Measurements from ENCODE around the gene MTIF3.

The MTIF3 gene

GRCh38 chr13:27449936-27450828 lies at the start of gene MTIF3:
MTIF3 (minus strand) TSS chr13:27450564; CDS start chr13:27440448, 10,116 bp downstream.
- DNase-seq (ENCODE audit: low read depth in 2 of 2), result peak; percentile 94

GRCh38 chr13:27497563-27498230 lies 47.3 kb upstream of the MTIF3 start:
- DNase-seq (ENCODE audit: low read depth in 2 of 2), result no peak

GRCh38 chr13:27496536-27497273 lies 46.3 kb upstream of the MTIF3 start:
- DNase-seq (ENCODE audit: low read depth in 2 of 2), result no peak

- DNase-seq (ENCODE audit: low read depth in 2 of 2), result no peak
Observed at GRCh38 chr13:27496006-27496405, 45.6 kb upstream of the MTIF3 start.

GRCh38 chr13:27495551-27495950 lies 45.2 kb upstream of the MTIF3 start:
- DNase-seq (ENCODE audit: low read depth in 2 of 2), result no peak

- no peak for DNase-seq (ENCODE audit: low read depth in 2 of 2)
Observed at GRCh38 chr13:27493981-27494380, 43.6 kb upstream of the MTIF3 start.

- no peak for DNase-seq (ENCODE audit: low read depth in 2 of 2)
Observed at GRCh38 chr13:27489456-27489855, 39.1 kb upstream of the MTIF3 start.

GRCh38 chr13:27487776-27488175 lies 37.4 kb upstream of the MTIF3 start:
- DNase-seq (ENCODE audit: low read depth in 2 of 2), result no peak

- DNase-seq (ENCODE audit: low read depth in 2 of 2), result no peak
Observed at GRCh38 chr13:27483421-27483820, 33.1 kb upstream of the MTIF3 start.

- no peak for DNase-seq (ENCODE audit: low read depth in 2 of 2)
Observed at GRCh38 chr13:27482983-27483382, 32.6 kb upstream of the MTIF3 start.

GRCh38 chr13:27481766-27482165 lies 31.4 kb upstream of the MTIF3 start:
- DNase-seq (ENCODE audit: low read depth in 2 of 2), result peak in 1 of 2 donors; percentile 32

- DNase-seq (ENCODE audit: low read depth in 2 of 2), result no peak
Observed at GRCh38 chr13:27476943-27477703, 26.8 kb upstream of the MTIF3 start.

- DNase-seq (ENCODE audit: low read depth in 2 of 2), result no peak
Observed at GRCh38 chr13:27474751-27475268, 24.4 kb upstream of the MTIF3 start.

- no peak for DNase-seq (ENCODE audit: low read depth in 2 of 2)
Observed at GRCh38 chr13:27472941-27473340, 22.6 kb upstream of the MTIF3 start.

- no peak for DNase-seq (ENCODE audit: low read depth in 2 of 2)
Observed at GRCh38 chr13:27472441-27472840, 22.1 kb upstream of the MTIF3 start.

GRCh38 chr13:27470075-27470820 lies 19.9 kb upstream of the MTIF3 start:
- no peak for DNase-seq (ENCODE audit: low read depth in 2 of 2)

GRCh38 chr13:27466513-27466912 lies 16.1 kb upstream of the MTIF3 start:
- no peak for DNase-seq (ENCODE audit: low read depth in 2 of 2)

- DNase-seq (ENCODE audit: low read depth in 2 of 2), result no peak
Observed at GRCh38 chr13:27465611-27466010, 15.2 kb upstream of the MTIF3 start.

GRCh38 chr13:27463500-27463899 lies 13.1 kb upstream of the MTIF3 start:
- no peak for DNase-seq (ENCODE audit: low read depth in 2 of 2)

- DNase-seq (ENCODE audit: low read depth in 2 of 2), result no peak
Observed at GRCh38 chr13:27461940-27462584, 11.7 kb upstream of the MTIF3 start.

Measured in stimulated activated CD4-positive, alpha-beta T cell treated with anti-CD3 and anti-CD28 coated beads, Interleukin-15, amount 100 ng/mL, for 48 hours (primary cell).